ENCODE data around the gene CLDN12. TPM values are rescaled to one million over a fixed set of nuclear protein-coding genes. Genes with fewer than 3 reads are reported as not detected.
"Not testable (repeated sequence)": the region's sequence is repeated elsewhere in the genome, so short reads cannot be mapped to it uniquely, and the experiment has no call there.

Gene CLDN12
- total RNA-seq, 2 experiments from 2014 or later = 6.9 to 8.3 TPM

GRCh38 chr7:90446137-90446899, 43.1 kb downstream of the CLDN12 start:
- no peak for DNase-seq
- H3K27ac Mint-ChIP-seq = no peak overlapping the region
- H3K36me3 Mint-ChIP-seq = no peaks in the 10 kb centered on the region
- peaks cover 2% of the 10 kb centered on the region for H3K27me3 Mint-ChIP-seq
- intact Hi-C loops (cut with micrococcal nuclease) = no loop called here
- H3K9me3 Mint-ChIP-seq = no peaks in the 10 kb centered on the region
- CTCF ChIA-PET = interaction anchor here (1.3 kb wide), 1 partner anchor 9 kb away, joined by 4 read pairs; no protein-coding TSS in a partner anchor
- POLR2A ChIA-PET = no interaction called here
- H3K4me1 Mint-ChIP-seq (ENCODE audit: low read depth) = no peaks in the 10 kb centered on the region
- H3K4me3 Mint-ChIP-seq = no peak overlapping the region

- Mint-ChIP-seq H3K36me3 (no peaks in the 10 kb centered on the region), H3K4me1 (ENCODE audit: low read depth) (peaks cover 6% of the 10 kb centered on the region), H3K9me3 (no peaks in the 10 kb centered on the region), H3K27ac (no peak overlapping the region), H3K27me3 (peaks cover 5% of the 10 kb centered on the region), H3K4me3 (no peak overlapping the region)
- DNase-seq = no peak
- intact Hi-C loops (cut with micrococcal nuclease) = no loop called here
- CTCF ChIA-PET = no interaction called here
- POLR2A ChIA-PET = no interaction called here
These were observed 50.1 kb downstream of the CLDN12 start for GRCh38 chr7:90453259-90453891.

- Mint-ChIP-seq H3K4me1 (ENCODE audit: low read depth) (peaks cover 6% of the 10 kb centered on the region), H3K27me3 (peaks cover 5% of the 10 kb centered on the region), H3K9me3 (no peaks in the 10 kb centered on the region), H3K4me3 (no peak overlapping the region), H3K36me3 (no peaks in the 10 kb centered on the region), H3K27ac (no peak overlapping the region)
- CTCF ChIA-PET = no interaction called here
- POLR2A ChIA-PET = no interaction called here
- DNase-seq = no peak
- intact Hi-C loops (cut with micrococcal nuclease) = no loop called here
These were observed 50.7 kb downstream of the CLDN12 start for GRCh38 chr7:90453931-90454330.

GRCh38 chr7:90455163-90456030, 52.1 kb downstream of the CLDN12 start:
- Mint-ChIP-seq H3K9me3 (no peaks in the 10 kb centered on the region), H3K27me3 (peaks cover 5% of the 10 kb centered on the region), H3K4me3 (no peak overlapping the region), H3K27ac (no peak overlapping the region), H3K36me3 (no peaks in the 10 kb centered on the region), H3K4me1 (ENCODE audit: low read depth) (peaks cover 6% of the 10 kb centered on the region)
- POLR2A ChIA-PET = no interaction called here
- intact Hi-C loops (cut with micrococcal nuclease) = loop anchor here (1.0 kb wide), 1 partner anchor 174 kb away; no protein-coding TSS in a partner anchor
- CTCF ChIA-PET = interaction anchor here (0.6 to 2.1 kb wide), 24 partner anchors 8 to 1991 kb away, joined by 3 to 14 read pairs (median 4); partner anchors contain the start of gene STEAP1
- no peak for DNase-seq

GRCh38 chr7:90458104-90458503, 54.8 kb downstream of the CLDN12 start:
- intact Hi-C loops (cut with micrococcal nuclease) = no loop called here
- no peak for DNase-seq
- Mint-ChIP-seq H3K9me3 (no peaks in the 10 kb centered on the region), H3K36me3 (no peaks in the 10 kb centered on the region), H3K27ac (no peak overlapping the region), H3K4me1 (ENCODE audit: low read depth) (peaks cover 9% of the 10 kb centered on the region), H3K27me3 (peaks cover 5% of the 10 kb centered on the region), H3K4me3 (no peak overlapping the region)
- CTCF ChIA-PET = no interaction called here
- POLR2A ChIA-PET = no interaction called here

GRCh38 chr7:90459888-90460287, 56.6 kb downstream of the CLDN12 start:
- Mint-ChIP-seq H3K9me3 (peaks cover 16% of the 10 kb centered on the region), H3K36me3 (peaks cover 14% of the 10 kb centered on the region), H3K4me1 (ENCODE audit: low read depth) (peaks cover 17% of the 10 kb centered on the region), H3K27me3 (peaks cover 5% of the 10 kb centered on the region), H3K27ac (no peak overlapping the region), H3K4me3 (no peak overlapping the region)
- intact Hi-C loops (cut with micrococcal nuclease) = no loop called here
- DNase-seq = no peak
- ChIA-PET POLR2A (no interaction called here), CTCF (no interaction called here)

- Mint-ChIP-seq H3K27me3 (no peaks in the 10 kb centered on the region), H3K4me3 (no peak overlapping the region), H3K27ac (no peak overlapping the region), H3K36me3 (peaks cover 23% of the 10 kb centered on the region), H3K9me3 (peaks cover 22% of the 10 kb centered on the region), H3K4me1 (ENCODE audit: low read depth) (peaks cover 11% of the 10 kb centered on the region)
- ChIA-PET CTCF (no interaction called here), POLR2A (no interaction called here)
- intact Hi-C loops (cut with micrococcal nuclease) = no loop called here
- DNase-seq = no peak
These were observed 58.0 kb downstream of the CLDN12 start for GRCh38 chr7:90461219-90461618.

GRCh38 chr7:90463151-90463628, 59.9 kb downstream of the CLDN12 start:
- Mint-ChIP-seq H3K36me3 (peaks cover 23% of the 10 kb centered on the region), H3K9me3 (peaks cover 22% of the 10 kb centered on the region), H3K4me1 (ENCODE audit: low read depth) (peaks cover 11% of the 10 kb centered on the region), H3K4me3 (peak overlapping the region; percentile 3)
- DNase-seq; H3K27me3 Mint-ChIP-seq; H3K27ac Mint-ChIP-seq; POLR2A ChIA-PET; intact Hi-C loops (cut with micrococcal nuclease): not testable (repeated sequence)
- CTCF ChIA-PET = interaction anchor here (1.0 kb wide), 1 partner anchor 8 kb away, joined by 3 read pairs; no protein-coding TSS in a partner anchor

Other genes with a start within 250 kb of the CLDN12 start
- under 1 TPM; 0.41 to 0.50 TPM for gene STEAP1, start 249.0 kb upstream of the CLDN12 start, total RNA-seq
- gene STEAP2, start 191.7 kb upstream of the CLDN12 start, total RNA-seq = not detected
- under 1 TPM in 1 of 2 experiments, not detected in 1; 0.48 TPM for gene CFAP69, start 158.3 kb upstream of the CLDN12 start, total RNA-seq
- gene FAM237B, start 82.2 kb upstream of the CLDN12 start, total RNA-seq = not detected
- 10 to 100 TPM; 32.9 to 33.2 TPM for gene GTPBP10, start 56.7 kb upstream of the CLDN12 start, total RNA-seq
- not detected for gene PTTG1IP2, start 66.2 kb downstream of the CLDN12 start, total RNA-seq
- gene CDK14, start 192.9 kb downstream of the CLDN12 start, total RNA-seq = not detected